ENCODE results near the gene TM6SF1. TPM values are rescaled to one million over a fixed set of nuclear protein-coding genes. Genes with fewer than 3 reads are reported as not detected.
"Not testable (repeated sequence)": the region's sequence is repeated elsewhere in the genome, so short reads cannot be mapped to it uniquely, and the experiment has no call there.

TM6SF1 gene
- polyA plus RNA-seq, 1 donor from 2014 or later: 0.16 TPM

DNA sequence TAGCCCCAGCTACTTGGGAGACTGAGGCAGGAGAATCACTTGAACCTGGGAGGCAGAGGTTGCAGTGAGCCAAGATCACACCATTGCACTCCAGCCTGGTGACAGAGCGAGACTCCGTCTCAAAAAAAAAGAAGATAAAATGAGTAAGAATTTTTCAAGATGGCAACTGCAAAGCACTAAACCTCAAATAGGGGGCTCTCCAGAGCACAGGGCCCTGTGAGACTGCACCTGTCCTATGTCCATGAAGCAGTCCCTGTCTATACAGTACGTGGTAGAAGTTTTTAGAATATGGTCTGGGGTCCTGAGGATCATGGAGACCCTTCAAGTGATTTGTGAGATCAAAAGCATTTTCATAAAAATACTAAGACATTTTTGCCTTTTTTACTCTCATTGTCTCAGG is 22.0 kb upstream of the TM6SF1 start:
- not testable (repeated sequence) for H3K9me2 ChIP-seq (ENCODE audit: insufficient read depth, low read length); H4K20me1 ChIP-seq (ENCODE audit: insufficient read depth); H3F3A ChIP-seq (ENCODE audit: insufficient read depth, low read length, poor library complexity, severe bottlenecking); H3K79me2 ChIP-seq (replicated peaks; ENCODE audit: insufficient read depth, low read length); H3K9me3 ChIP-seq (ENCODE audit: low read length); H2AFZ ChIP-seq (ENCODE audit: low read depth, low read length); H3K4me2 ChIP-seq (ENCODE audit: low read length); H3K27ac ChIP-seq (ENCODE audit: low read length); H3K4me3 ChIP-seq (ENCODE audit: low read length); H3K9ac ChIP-seq (ENCODE audit: low read length); H3K36me3 ChIP-seq (ENCODE audit: insufficient read depth, low read length); H3K27me3 ChIP-seq (ENCODE audit: insufficient read depth, low read depth, low read length)

DNA sequence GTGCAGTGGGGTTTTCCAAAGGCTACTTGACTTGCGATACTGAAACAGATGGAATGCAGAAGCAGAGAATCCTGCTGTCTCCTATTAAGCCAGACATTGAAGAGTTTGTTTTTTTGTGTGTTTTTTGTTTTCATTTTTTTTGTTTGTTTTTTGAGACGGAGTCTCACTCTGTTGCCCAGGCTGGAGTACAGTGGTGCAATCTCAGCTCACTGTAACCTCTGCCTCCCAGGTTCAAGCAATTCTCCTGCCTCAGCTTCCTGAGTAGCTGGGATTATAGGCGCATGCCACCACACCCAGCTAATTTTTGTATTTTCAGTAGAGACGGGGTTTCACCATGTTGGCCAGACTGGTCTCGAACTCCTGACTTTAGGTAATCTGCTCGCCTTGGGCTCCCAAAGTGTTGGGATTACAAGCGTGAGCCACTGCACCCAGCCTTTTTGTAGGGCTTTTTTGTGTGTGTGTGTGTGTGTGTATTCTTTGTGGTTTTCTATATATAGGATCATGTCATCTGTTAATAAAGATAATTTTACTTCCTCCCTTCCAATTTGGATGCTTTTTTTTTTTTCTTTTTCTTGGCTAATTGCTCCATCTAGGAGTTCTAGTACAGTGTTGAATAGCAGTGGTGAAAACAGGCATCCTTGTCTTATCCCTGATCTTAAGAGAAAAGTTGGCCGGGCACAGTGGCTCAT is 21.4 kb upstream of the TM6SF1 start:
- H3K27ac ChIP-seq (ENCODE audit: low read length); H3K9ac ChIP-seq (ENCODE audit: low read length); H3K27me3 ChIP-seq (ENCODE audit: insufficient read depth, low read depth, low read length); H3K9me3 ChIP-seq (ENCODE audit: low read length); H3K36me3 ChIP-seq (ENCODE audit: insufficient read depth, low read length); H3K79me2 ChIP-seq (replicated peaks; ENCODE audit: insufficient read depth, low read length); H3K4me2 ChIP-seq (ENCODE audit: low read length); H3F3A ChIP-seq (ENCODE audit: insufficient read depth, low read length, poor library complexity, severe bottlenecking); H2AFZ ChIP-seq (ENCODE audit: low read depth, low read length); H3K9me2 ChIP-seq (ENCODE audit: insufficient read depth, low read length); H4K20me1 ChIP-seq (ENCODE audit: insufficient read depth); H3K4me3 ChIP-seq (ENCODE audit: low read length): not testable (repeated sequence)

DNA sequence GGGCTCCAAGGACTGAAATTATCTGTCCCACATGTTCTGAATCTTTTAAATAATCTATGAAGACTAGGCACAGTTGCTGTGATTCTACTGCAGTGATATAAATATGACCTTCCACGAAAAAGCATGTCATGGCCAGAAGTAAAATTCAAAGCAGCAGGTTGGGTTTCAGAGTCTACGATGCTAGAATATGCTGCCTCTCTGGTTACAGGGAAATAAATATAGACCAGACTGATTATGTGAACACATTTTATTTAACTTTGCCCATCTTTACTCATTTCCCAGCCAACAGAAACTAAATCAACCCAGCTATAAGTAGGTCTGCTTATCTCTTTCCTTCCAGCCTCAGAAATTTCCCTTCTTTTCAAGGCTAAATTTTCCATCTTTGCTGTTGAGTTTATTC is 19.9 kb upstream of the TM6SF1 start:
- Histone ChIP-seq H3K27me3 (ENCODE audit: insufficient read depth, low read depth, low read length) (no peaks in the 10 kb centered on the region), H4K20me1 (ENCODE audit: insufficient read depth) (no peaks in the 10 kb centered on the region), H3K79me2 (replicated peaks; ENCODE audit: insufficient read depth, low read length) (no peaks in the 10 kb centered on the region), H3K9ac (ENCODE audit: low read length) (no peak overlapping the region), H3K27ac (ENCODE audit: low read length) (no peak overlapping the region), H3K9me2 (ENCODE audit: insufficient read depth, low read length) (no peaks in the 10 kb centered on the region), H3K9me3 (ENCODE audit: low read length) (no peaks in the 10 kb centered on the region), H3K4me3 (ENCODE audit: low read length) (no peak overlapping the region), H3K4me2 (ENCODE audit: low read length) (no peak overlapping the region), H3K36me3 (ENCODE audit: insufficient read depth, low read length) (no peaks in the 10 kb centered on the region), H3F3A (ENCODE audit: insufficient read depth, low read length, poor library complexity, severe bottlenecking) (no peaks in the 10 kb centered on the region), H2AFZ (ENCODE audit: low read depth, low read length) (no peak overlapping the region)
- no peak for TF ChIP-seq MXI1 (conservative IDR thresholded peaks at IDR 0.05; ENCODE audit: poor library complexity, severe bottlenecking)
- TF ChIP-seq, protein P1, sequence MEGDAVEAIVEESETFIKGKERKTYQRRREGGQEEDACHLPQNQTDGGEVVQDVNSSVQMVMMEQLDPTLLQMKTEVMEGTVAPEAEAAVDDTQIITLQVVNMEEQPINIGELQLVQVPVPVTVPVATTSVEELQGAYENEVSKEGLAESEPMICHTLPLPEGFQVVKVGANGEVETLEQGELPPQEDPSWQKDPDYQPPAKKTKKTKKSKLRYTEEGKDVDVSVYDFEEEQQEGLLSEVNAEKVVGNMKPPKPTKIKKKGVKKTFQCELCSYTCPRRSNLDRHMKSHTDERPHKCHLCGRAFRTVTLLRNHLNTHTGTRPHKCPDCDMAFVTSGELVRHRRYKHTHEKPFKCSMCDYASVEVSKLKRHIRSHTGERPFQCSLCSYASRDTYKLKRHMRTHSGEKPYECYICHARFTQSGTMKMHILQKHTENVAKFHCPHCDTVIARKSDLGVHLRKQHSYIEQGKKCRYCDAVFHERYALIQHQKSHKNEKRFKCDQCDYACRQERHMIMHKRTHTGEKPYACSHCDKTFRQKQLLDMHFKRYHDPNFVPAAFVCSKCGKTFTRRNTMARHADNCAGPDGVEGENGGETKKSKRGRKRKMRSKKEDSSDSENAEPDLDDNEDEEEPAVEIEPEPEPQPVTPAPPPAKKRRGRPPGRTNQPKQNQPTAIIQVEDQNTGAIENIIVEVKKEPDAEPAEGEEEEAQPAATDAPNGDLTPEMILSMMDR (IDR thresholded peaks at IDR 0.05; ENCODE audit: poor library complexity, severe bottlenecking): no peak
- no peak for TF ChIP-seq EZH2 (IDR thresholded peaks at IDR 0.05; ENCODE audit: borderline replicate concordance, insufficient read depth, low read length, poor library complexity, severe bottlenecking)
- TF ChIP-seq EP300 (conservative IDR thresholded peaks at IDR 0.05; ENCODE audit: poor library complexity, severe bottlenecking): no peak
- no peak for TF ChIP-seq SMC3 (conservative IDR thresholded peaks at IDR 0.05; ENCODE audit: poor library complexity)
- TF ChIP-seq POLR2AphosphoS5 (IDR thresholded peaks at IDR 0.05): no peak

DNA sequence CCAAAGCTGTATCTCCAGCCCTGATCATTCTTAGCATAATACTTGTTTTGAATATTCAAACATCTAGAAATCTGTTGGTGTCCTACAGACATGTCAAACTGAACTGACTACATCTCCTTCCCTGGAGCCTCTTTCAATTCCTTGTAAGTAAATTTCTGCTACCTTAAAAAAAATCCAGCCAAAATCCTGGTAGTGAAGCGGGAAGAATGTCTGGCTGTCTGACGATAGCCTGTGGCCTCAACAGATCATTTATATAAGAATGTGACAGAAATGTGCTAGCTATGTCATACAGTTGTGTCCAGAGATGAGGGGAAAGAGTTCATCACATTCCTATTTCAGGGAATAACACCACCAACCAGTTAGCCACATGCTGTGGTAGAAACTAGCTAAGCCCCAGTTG is 18.6 kb upstream of the TM6SF1 start:
- Histone ChIP-seq H3K9me3 (ENCODE audit: low read length) (no peaks in the 10 kb centered on the region), H3K4me3 (ENCODE audit: low read length) (no peak overlapping the region), H3K27me3 (ENCODE audit: insufficient read depth, low read depth, low read length) (no peaks in the 10 kb centered on the region), H3F3A (ENCODE audit: insufficient read depth, low read length, poor library complexity, severe bottlenecking) (no peaks in the 10 kb centered on the region), H2AFZ (ENCODE audit: low read depth, low read length) (no peak overlapping the region), H3K36me3 (ENCODE audit: insufficient read depth, low read length) (no peaks in the 10 kb centered on the region), H3K27ac (ENCODE audit: low read length) (no peak overlapping the region), H3K9ac (ENCODE audit: low read length) (no peak overlapping the region), H3K4me2 (ENCODE audit: low read length) (no peak overlapping the region), H3K79me2 (replicated peaks; ENCODE audit: insufficient read depth, low read length) (no peaks in the 10 kb centered on the region), H4K20me1 (ENCODE audit: insufficient read depth) (no peaks in the 10 kb centered on the region), H3K9me2 (ENCODE audit: insufficient read depth, low read length) (no peaks in the 10 kb centered on the region)
- no peak for TF ChIP-seq POLR2AphosphoS5 (IDR thresholded peaks at IDR 0.05)
- TF ChIP-seq SMC3 (conservative IDR thresholded peaks at IDR 0.05; ENCODE audit: poor library complexity): no peak
- TF ChIP-seq, protein P2, sequence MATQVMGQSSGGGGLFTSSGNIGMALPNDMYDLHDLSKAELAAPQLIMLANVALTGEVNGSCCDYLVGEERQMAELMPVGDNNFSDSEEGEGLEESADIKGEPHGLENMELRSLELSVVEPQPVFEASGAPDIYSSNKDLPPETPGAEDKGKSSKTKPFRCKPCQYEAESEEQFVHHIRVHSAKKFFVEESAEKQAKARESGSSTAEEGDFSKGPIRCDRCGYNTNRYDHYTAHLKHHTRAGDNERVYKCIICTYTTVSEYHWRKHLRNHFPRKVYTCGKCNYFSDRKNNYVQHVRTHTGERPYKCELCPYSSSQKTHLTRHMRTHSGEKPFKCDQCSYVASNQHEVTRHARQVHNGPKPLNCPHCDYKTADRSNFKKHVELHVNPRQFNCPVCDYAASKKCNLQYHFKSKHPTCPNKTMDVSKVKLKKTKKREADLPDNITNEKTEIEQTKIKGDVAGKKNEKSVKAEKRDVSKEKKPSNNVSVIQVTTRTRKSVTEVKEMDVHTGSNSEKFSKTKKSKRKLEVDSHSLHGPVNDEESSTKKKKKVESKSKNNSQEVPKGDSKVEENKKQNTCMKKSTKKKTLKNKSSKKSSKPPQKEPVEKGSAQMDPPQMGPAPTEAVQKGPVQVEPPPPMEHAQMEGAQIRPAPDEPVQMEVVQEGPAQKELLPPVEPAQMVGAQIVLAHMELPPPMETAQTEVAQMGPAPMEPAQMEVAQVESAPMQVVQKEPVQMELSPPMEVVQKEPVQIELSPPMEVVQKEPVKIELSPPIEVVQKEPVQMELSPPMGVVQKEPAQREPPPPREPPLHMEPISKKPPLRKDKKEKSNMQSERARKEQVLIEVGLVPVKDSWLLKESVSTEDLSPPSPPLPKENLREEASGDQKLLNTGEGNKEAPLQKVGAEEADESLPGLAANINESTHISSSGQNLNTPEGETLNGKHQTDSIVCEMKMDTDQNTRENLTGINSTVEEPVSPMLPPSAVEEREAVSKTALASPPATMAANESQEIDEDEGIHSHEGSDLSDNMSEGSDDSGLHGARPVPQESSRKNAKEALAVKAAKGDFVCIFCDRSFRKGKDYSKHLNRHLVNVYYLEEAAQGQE (IDR thresholded peaks at IDR 0.05; ENCODE audit: borderline replicate concordance): no peak
- no peak for TF ChIP-seq EZH2 (IDR thresholded peaks at IDR 0.05; ENCODE audit: borderline replicate concordance, insufficient read depth, low read length, poor library complexity, severe bottlenecking)
- TF ChIP-seq TAF1 (IDR thresholded peaks at IDR 0.05; ENCODE audit: low read depth): no peak
- TF ChIP-seq, protein P1 (IDR thresholded peaks at IDR 0.05; ENCODE audit: poor library complexity, severe bottlenecking): no peak
- TF ChIP-seq RAD21 (conservative IDR thresholded peaks at IDR 0.05): no peak
- no peak for TF ChIP-seq EP300 (conservative IDR thresholded peaks at IDR 0.05; ENCODE audit: poor library complexity, severe bottlenecking)
- TF ChIP-seq MXI1 (conservative IDR thresholded peaks at IDR 0.05; ENCODE audit: poor library complexity, severe bottlenecking): no peak
